ENCODE data around the gene RARB. TPM values are rescaled to one million over a fixed set of nuclear protein-coding genes. Genes with fewer than 3 reads are reported as not detected.

Gene RARB
- total RNA-seq, 3 donors from 2014 or later = 1.2 to 8.7 (median 1.9) TPM

DNA sequence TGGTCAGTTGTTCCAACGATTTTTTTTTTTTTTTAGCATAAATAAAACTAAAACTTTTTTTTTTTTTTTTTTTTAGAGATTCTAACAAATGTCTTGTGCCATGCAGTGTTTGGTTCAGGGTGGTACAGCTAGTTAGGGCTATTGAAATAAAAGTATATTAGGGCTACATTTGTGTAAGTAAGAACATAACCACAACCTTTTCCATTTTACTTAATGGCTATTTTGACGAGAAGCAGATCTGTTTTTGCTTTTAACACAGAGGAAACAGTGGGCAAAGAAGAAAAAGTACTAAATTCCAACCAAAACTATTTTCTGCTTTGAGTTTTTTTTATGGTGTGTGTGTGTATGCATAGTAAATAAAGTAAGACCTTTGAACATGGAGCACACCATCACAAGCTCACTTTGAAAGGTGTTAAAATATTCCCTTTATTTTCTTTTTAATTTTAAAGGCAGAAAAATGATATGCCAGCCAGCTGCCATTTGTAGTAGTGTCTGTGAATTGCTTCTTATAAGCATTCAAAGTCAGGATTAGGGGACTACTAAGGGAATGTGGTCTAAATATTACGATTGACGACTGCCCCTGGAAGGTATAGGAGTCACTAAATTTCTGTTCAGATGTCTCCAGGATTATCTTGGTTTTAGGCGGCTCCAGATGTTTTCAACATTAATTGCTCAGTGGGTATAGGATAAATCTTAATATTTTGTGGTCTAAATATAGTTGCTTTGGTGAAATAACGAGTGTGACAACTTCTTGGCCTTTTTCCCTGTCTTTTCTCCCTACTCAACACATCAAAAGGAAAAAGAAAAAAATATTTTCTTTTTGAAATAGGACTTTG, 3.1 kb downstream of the RARB start:
- DNase-seq (no peak), ATAC-seq (no peak)
- intact Hi-C loops (cut with DNase I, micrococcal nuclease) = no loop called here
- H3K4me1 ChIP-seq (ENCODE audit: low read depth) = no peaks in the 10 kb centered on the region
- no peaks in the 10 kb centered on the region for H3K36me3 ChIP-seq (ENCODE audit: low read depth)
- no peak for TF ChIP-seq CTCF (IDR thresholded peaks at IDR 0.05)
- H3K9me3 ChIP-seq = no peaks in the 10 kb centered on the region
- H3K4me3 ChIP-seq = no peak overlapping the region

DNA sequence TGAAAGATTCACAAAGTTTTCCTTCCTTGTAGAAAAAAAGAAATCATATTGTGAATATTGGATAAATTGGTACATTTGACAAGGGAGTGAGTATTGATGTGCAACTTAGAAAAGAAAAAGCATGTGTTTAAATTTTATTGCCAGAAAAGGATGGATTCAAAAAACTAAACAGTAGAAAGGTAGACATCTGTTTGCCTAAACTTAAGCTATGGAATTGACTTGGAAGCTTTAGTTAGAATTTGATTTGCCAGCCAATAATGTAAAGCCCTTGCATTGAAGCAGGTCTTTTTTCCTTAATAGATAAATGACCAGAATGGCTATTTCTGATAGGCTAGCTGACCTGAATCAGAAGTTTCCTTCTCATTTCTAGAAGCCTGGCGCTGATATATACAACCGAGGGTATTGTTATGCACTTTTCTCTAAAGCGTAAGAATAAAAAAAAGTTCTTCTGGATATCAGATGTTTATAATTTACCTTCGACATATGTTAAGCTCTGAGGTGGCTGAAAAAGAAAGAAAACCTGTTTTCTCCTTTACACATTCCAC, 4.2 kb downstream of the RARB start:
- Histone ChIP-seq H3K36me3 (ENCODE audit: low read depth) (no peaks in the 10 kb centered on the region), H3K4me3 (no peak overlapping the region), H3K4me1 (ENCODE audit: low read depth) (no peaks in the 10 kb centered on the region), H3K9me3 (no peaks in the 10 kb centered on the region)
- intact Hi-C loops (cut with DNase I, micrococcal nuclease) = no loop called here
- TF ChIP-seq CTCF (IDR thresholded peaks at IDR 0.05) = no peak
- ATAC-seq = no peak
- no peak for DNase-seq

DNA sequence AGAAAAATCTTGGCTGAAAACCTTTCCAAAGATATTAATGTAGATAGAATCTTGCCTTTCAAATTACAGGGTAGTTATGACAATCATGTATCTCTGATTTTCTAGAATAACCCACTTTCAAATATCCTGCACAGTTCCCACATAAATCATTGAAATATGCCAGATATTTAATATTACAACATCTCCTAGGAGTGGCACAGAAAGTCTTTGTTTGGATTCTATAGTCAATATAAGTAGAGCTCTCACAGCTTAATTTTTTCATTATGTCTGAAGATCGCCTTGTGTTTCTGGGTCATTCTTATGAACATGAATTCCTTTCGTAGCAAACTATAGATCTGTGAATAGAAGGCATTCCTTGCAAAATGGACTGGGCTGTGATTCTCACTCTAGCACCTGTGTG, 5.0 kb downstream of the RARB start:
- no peaks in the 10 kb centered on the region for H3K9me3 ChIP-seq
- H3K4me1 ChIP-seq (ENCODE audit: low read depth) = no peaks in the 10 kb centered on the region
- DNase-seq (no peak), ATAC-seq (no peak)
- no peak for TF ChIP-seq CTCF (IDR thresholded peaks at IDR 0.05)
- no peaks in the 10 kb centered on the region for H3K36me3 ChIP-seq (ENCODE audit: low read depth)
- no peak overlapping the region for H3K4me3 ChIP-seq
- intact Hi-C loops (cut with DNase I, micrococcal nuclease) = no loop called here

- H3K9me3 ChIP-seq = no peaks in the 10 kb centered on the region
- H3K4me1 ChIP-seq (ENCODE audit: low read depth) = no peaks in the 10 kb centered on the region
- intact Hi-C loops (cut with DNase I, micrococcal nuclease) = no loop called here
- no peak for TF ChIP-seq CTCF (IDR thresholded peaks at IDR 0.05)
- H3K36me3 ChIP-seq (ENCODE audit: low read depth) = no peaks in the 10 kb centered on the region
- DNase-seq (no peak), ATAC-seq (no peak)
- H3K4me3 ChIP-seq = no peak overlapping the region
These were observed 5.8 kb downstream of the RARB start for GRCh38 chr3:25433868-25434267.

DNA sequence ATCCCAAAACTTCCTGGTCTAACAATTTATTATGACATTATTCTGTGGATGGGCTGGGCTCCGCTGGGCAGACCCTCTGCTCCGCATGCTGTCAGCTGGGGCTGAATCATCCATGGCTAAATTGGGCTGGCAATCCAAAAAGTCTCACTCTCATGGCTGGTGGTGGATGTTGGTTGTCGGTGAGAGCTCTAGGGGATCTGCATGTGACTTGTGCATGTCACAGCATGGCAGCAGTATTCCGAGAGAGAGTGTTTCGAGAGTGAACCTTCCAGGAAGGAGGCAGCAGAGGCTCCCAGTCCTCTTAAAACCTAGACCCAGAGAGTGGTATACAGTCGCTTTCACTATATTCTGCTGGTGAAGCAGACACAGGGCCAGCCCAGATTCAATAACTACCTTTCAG, 9.9 kb downstream of the RARB start:
- no peaks in the 10 kb centered on the region for H3K36me3 ChIP-seq (ENCODE audit: low read depth)
- no peak for TF ChIP-seq CTCF (IDR thresholded peaks at IDR 0.05)
- no peak for DNase-seq
- ATAC-seq = no peak
- intact Hi-C loops (cut with DNase I, micrococcal nuclease) = no loop called here
- H3K4me1 ChIP-seq (ENCODE audit: low read depth) = no peaks in the 10 kb centered on the region
- no peak overlapping the region for H3K4me3 ChIP-seq
- no peaks in the 10 kb centered on the region for H3K9me3 ChIP-seq
